Right atrium auricular region (tissue), 2 donors: ENCODE results near the gene SCN1A. TPM values are rescaled to one million over a fixed set of nuclear protein-coding genes. Genes with fewer than 3 reads are reported as not detected.

Experiments
- DNase-seq: peaks from one replicate; pipeline ENCODE4 v3.0.0-alpha.2; 2019; ENCODE audit warnings: low spot score
- H3K27ac ChIP-seq, 2 donors: fragments of 200-600 bp; sonication (generic); 1 replicate in 1 of 2; 2 replicates in 1 of 2; pipeline ENCODE4 v1.5.1; 2016 to 2019
- H3K27me3 ChIP-seq, 2 donors: fragments of 200-600 bp; sonication (generic); one replicate each; pipeline versions ENCODE4 v1.5.1 to v1.6.0; 2017 to 2019
- H3K36me3 ChIP-seq: fragments of 200-600 bp; sonication (generic); one replicate; pipeline ENCODE4 v1.5.1; 2016
- H3K4me1 ChIP-seq, 2 donors: fragments of 200-600 bp; sonication (generic); one replicate each; pipeline versions ENCODE4 v1.5.1 to v1.6.0; 2017 to 2019
- H3K4me3 ChIP-seq, 2 donors: fragments of 200-600 bp; sonication (generic); 1 replicate in 1 of 2; 2 replicates in 1 of 2; pipeline ENCODE4 v1.5.1; 2017 to 2019; ENCODE audit warnings: mild to moderate bottlenecking in 1 of 2, moderate library complexity in 1 of 2
- H3K9me3 ChIP-seq, 2 donors: fragments of 200-600 bp; sonication (generic); one replicate each; pipeline ENCODE4 v1.5.1; 2019
- CTCF ChIP-seq, 2 donors: fragments of 200-600 bp; sonication (generic); IDR thresholded peaks; one replicate each; pipeline ENCODE4 v1.5.1; 2019; ENCODE audit warnings: antibody characterized with exemption in 2 of 2
- total RNA-seq, 2 donors: library from RNA; depleted of rRNA; stranded (reverse); fragments of >200 nt; gene quantifications; one replicate each; pipeline ENCODE4 v1.1.0, GENCODE V29; 2016

The SCN1A gene
- total RNA-seq, 2 donors from 2014 or later = 0.44 TPM; not detected in 1

- Histone ChIP-seq H3K27ac (no peak overlapping the region), H3K4me3 (no peak overlapping the region), H3K27me3 (no peaks in the 10 kb centered on the region), H3K9me3 (no peaks in the 10 kb centered on the region), H3K4me1 (no peaks in the 10 kb centered on the region), H3K36me3 (no peaks in the 10 kb centered on the region)
- no peak for DNase-seq
- no peak for TF ChIP-seq CTCF (IDR thresholded peaks at IDR 0.05)
These were observed 157.2 kb downstream of the SCN1A start for GRCh38 chr2:165970663-165971062.

GRCh38 chr2:165969227-165969626 lies 158.6 kb downstream of the SCN1A start:
- Histone ChIP-seq H3K27me3 (no peaks in the 10 kb centered on the region), H3K27ac (no peak overlapping the region), H3K36me3 (no peaks in the 10 kb centered on the region), H3K4me3 (no peak overlapping the region), H3K4me1 (no peaks in the 10 kb centered on the region), H3K9me3 (no peaks in the 10 kb centered on the region)
- no peak for DNase-seq
- no peak for TF ChIP-seq CTCF (IDR thresholded peaks at IDR 0.05)

GRCh38 chr2:165967746-165968145 lies 160.1 kb downstream of the SCN1A start:
- Histone ChIP-seq H3K36me3 (no peaks in the 10 kb centered on the region), H3K27ac (no peak overlapping the region), H3K9me3 (no peaks in the 10 kb centered on the region), H3K4me1 (no peaks in the 10 kb centered on the region), H3K4me3 (no peak overlapping the region), H3K27me3 (no peaks in the 10 kb centered on the region)
- no peak for DNase-seq
- no peak for TF ChIP-seq CTCF (IDR thresholded peaks at IDR 0.05)

GRCh38 chr2:165961818-165962217 lies 166.0 kb downstream of the SCN1A start:
- H3K27ac ChIP-seq = no peak overlapping the region
- no peak for TF ChIP-seq CTCF (IDR thresholded peaks at IDR 0.05)
- H3K27me3 ChIP-seq = no peaks in the 10 kb centered on the region

GRCh38 chr2:165959371-165959770 lies 168.4 kb downstream of the SCN1A start:
- Histone ChIP-seq H3K9me3 (no peaks in the 10 kb centered on the region), H3K27ac (no peak overlapping the region), H3K27me3 (no peaks in the 10 kb centered on the region), H3K36me3 (no peaks in the 10 kb centered on the region), H3K4me3 (no peak overlapping the region), H3K4me1 (peaks cover 0 to 4% of the 10 kb centered on the region in 2 donors)
- TF ChIP-seq CTCF (IDR thresholded peaks at IDR 0.05) = no peak
- DNase-seq = no peak

More at GRCh38 chr2:165961818-165962217, 166.0 kb downstream of the SCN1A start:
- DNase-seq = no peak
- no peaks in the 10 kb centered on the region for H3K36me3 ChIP-seq
- no peaks in the 10 kb centered on the region for H3K4me1 ChIP-seq
- no peaks in the 10 kb centered on the region for H3K9me3 ChIP-seq
- H3K4me3 ChIP-seq = no peak overlapping the region

GRCh38 chr2:165958313-165958960 lies 169.4 kb downstream of the SCN1A start:
- H3K9me3 ChIP-seq = no peaks in the 10 kb centered on the region
- TF ChIP-seq CTCF (IDR thresholded peaks at IDR 0.05) = no peak
- H3K4me1 ChIP-seq = peaks cover 0 to 6% of the 10 kb centered on the region in 2 donors
- no peak overlapping the region for H3K4me3 ChIP-seq
- no peaks in the 10 kb centered on the region for H3K27me3 ChIP-seq
- no peaks in the 10 kb centered on the region for H3K36me3 ChIP-seq
- H3K27ac ChIP-seq = no peak overlapping the region
- DNase-seq = no peak
